ENCODE results near the gene PPFIBP2.

Gene PPFIBP2

GRCh38 chr11:7691759-7692350 is 178.1 kb downstream of the PPFIBP2 start:
- Histone ChIP-seq H3K9ac (ENCODE audit: low read depth in 1 of 2, low read length in 2 of 2) (no peak overlapping the region), H3K36me3 (ENCODE audit: control insufficient read depth in 2 of 2, insufficient read depth in 2 of 2, low read length in 2 of 2) (no peaks in the 10 kb centered on the region), H3K9me3 (ENCODE audit: control insufficient read depth in 2 of 2, low read length in 2 of 2) (no peaks in the 10 kb centered on the region), H3K27ac (ENCODE audit: low read depth in 2 of 2, low read length in 2 of 2) (no peak overlapping the region), H3K27me3 (ENCODE audit: control insufficient read depth in 2 of 2, insufficient read depth in 2 of 2, low read length in 2 of 2) (peaks cover 0 to 6% of the 10 kb centered on the region in 2 donors), H3K4me1 (ENCODE audit: control insufficient read depth in 2 of 2, insufficient read depth in 2 of 2, low read length in 2 of 2) (no peaks in the 10 kb centered on the region), H3K4me3 (ENCODE audit: low read length in 2 of 2) (no peak overlapping the region)

GRCh38 chr11:7692426-7692825 is 178.6 kb downstream of the PPFIBP2 start:
- Histone ChIP-seq H3K9me3 (ENCODE audit: control insufficient read depth in 2 of 2, low read length in 2 of 2) (no peaks in the 10 kb centered on the region), H3K36me3 (ENCODE audit: control insufficient read depth in 2 of 2, insufficient read depth in 2 of 2, low read length in 2 of 2) (no peaks in the 10 kb centered on the region), H3K27me3 (ENCODE audit: control insufficient read depth in 2 of 2, insufficient read depth in 2 of 2, low read length in 2 of 2) (peaks cover 0 to 6% of the 10 kb centered on the region in 2 donors), H3K4me1 (ENCODE audit: control insufficient read depth in 2 of 2, insufficient read depth in 2 of 2, low read length in 2 of 2) (no peaks in the 10 kb centered on the region), H3K4me3 (ENCODE audit: low read length in 2 of 2) (no peak overlapping the region), H3K9ac (ENCODE audit: low read depth in 1 of 2, low read length in 2 of 2) (no peak overlapping the region), H3K27ac (ENCODE audit: low read depth in 2 of 2, low read length in 2 of 2) (no peak overlapping the region)

GRCh38 chr11:7694235-7694634 is 180.4 kb downstream of the PPFIBP2 start:
- H3K4me3 ChIP-seq (ENCODE audit: low read length in 2 of 2) = no peak overlapping the region
- no peaks in the 10 kb centered on the region for H3K4me1 ChIP-seq (ENCODE audit: control insufficient read depth in 2 of 2, insufficient read depth in 2 of 2, low read length in 2 of 2)
- no peak overlapping the region for H3K9ac ChIP-seq (ENCODE audit: low read depth in 1 of 2, low read length in 2 of 2)
- no peaks in the 10 kb centered on the region for H3K9me3 ChIP-seq (ENCODE audit: control insufficient read depth in 2 of 2, low read length in 2 of 2)
- peaks cover 0 to 6% of the 10 kb centered on the region in 2 donors for H3K27me3 ChIP-seq (ENCODE audit: control insufficient read depth in 2 of 2, insufficient read depth in 2 of 2, low read length in 2 of 2)
- H3K27ac ChIP-seq (ENCODE audit: low read depth in 2 of 2, low read length in 2 of 2) = no peak overlapping the region
- no peaks in the 10 kb centered on the region for H3K36me3 ChIP-seq (ENCODE audit: control insufficient read depth in 2 of 2, insufficient read depth in 2 of 2, low read length in 2 of 2)

- Histone ChIP-seq H3K4me3 (ENCODE audit: low read length in 2 of 2) (no peak overlapping the region), H3K4me1 (ENCODE audit: control insufficient read depth in 2 of 2, insufficient read depth in 2 of 2, low read length in 2 of 2) (no peaks in the 10 kb centered on the region), H3K36me3 (ENCODE audit: control insufficient read depth in 2 of 2, insufficient read depth in 2 of 2, low read length in 2 of 2) (no peaks in the 10 kb centered on the region), H3K9me3 (ENCODE audit: control insufficient read depth in 2 of 2, low read length in 2 of 2) (no peaks in the 10 kb centered on the region), H3K27me3 (ENCODE audit: control insufficient read depth in 2 of 2, insufficient read depth in 2 of 2, low read length in 2 of 2) (peaks cover 0 to 6% of the 10 kb centered on the region in 2 donors), H3K27ac (ENCODE audit: low read depth in 2 of 2, low read length in 2 of 2) (no peak overlapping the region), H3K9ac (ENCODE audit: low read depth in 1 of 2, low read length in 2 of 2) (no peak overlapping the region)
These were observed 182.6 kb downstream of the PPFIBP2 start for GRCh38 chr11:7696424-7696823.

Measured in mucosa of rectum (tissue), 2 donors.